HEK293T (cell line): ENCODE data around the gene RNLS.

Experiments
- CTCF ChIA-PET: fragments of 350-600 bp; formaldehyde crosslinking; extraction: SDS; loops from one replicate; lab custom pipeline; 2021; ENCODE audit warnings: antibody characterized with exemption, inconsistent platforms; lab: Yijun Ruan, JAX
- POLR2A ChIA-PET: fragments of 350-600 bp; formaldehyde crosslinking; extraction: SDS; loops from one replicate; lab custom pipeline; 2020; ENCODE audit warnings: antibody characterized with exemption, inconsistent platforms; lab: Yijun Ruan, JAX
- DNase-seq: peaks from one replicate; pipeline ENCODE4 v3.0.0; 2012; ENCODE audit warnings: mixed read lengths; ENCODE audit errors: extremely low spot score
- ARNT ChIP-seq: fragments of 450-650 bp; IDR thresholded peaks from 2 replicates; pipeline ENCODE4 v1.6.1; 2017; ENCODE audit warnings: mild to moderate bottlenecking
- BHLHE40 ChIP-seq: fragments of 450-650 bp; IDR thresholded peaks from 2 replicates; pipeline ENCODE4 v1.6.1; 2016; ENCODE audit warnings: mild to moderate bottlenecking, moderate library complexity, borderline replicate concordance
- CTBP1 ChIP-seq: fragments of 450-650 bp; IDR thresholded peaks from 2 replicates; pipeline ENCODE4 v1.6.1; 2016; ENCODE audit warnings: borderline replicate concordance
- ELF4 ChIP-seq: fragments of 450-650 bp; IDR thresholded peaks from 2 replicates; pipeline ENCODE4 v1.6.1; 2017; ENCODE audit warnings: antibody characterized with exemption
- FOXA1 ChIP-seq: fragments of 450-650 bp; IDR thresholded peaks from 2 replicates; pipeline ENCODE4 v1.6.1; 2016; ENCODE audit warnings: mild to moderate bottlenecking
- FOXK2 ChIP-seq: fragments of 450-650 bp; IDR thresholded peaks from 2 replicates; pipeline ENCODE4 v1.6.1; 2016; ENCODE audit warnings: mild to moderate bottlenecking
- FOXM1 ChIP-seq: fragments of 450-650 bp; IDR thresholded peaks from 2 replicates; pipeline ENCODE4 v1.6.1; 2017; ENCODE audit warnings: mild to moderate bottlenecking, borderline replicate concordance
- HDGF ChIP-seq: fragments of 450-650 bp; IDR thresholded peaks from 2 replicates; pipeline ENCODE4 v1.6.1; 2017; ENCODE audit warnings: antibody characterized with exemption, borderline replicate concordance
- L3MBTL2 ChIP-seq: fragments of 450-650 bp; conservative IDR thresholded peaks from 2 replicates; pipeline ENCODE4 v1.6.1; 2016; ENCODE audit warnings: mild to moderate bottlenecking
- LEF1 ChIP-seq: fragments of 450-650 bp; IDR thresholded peaks from 2 replicates; pipeline ENCODE4 v1.6.1; 2017; ENCODE audit warnings: mild to moderate bottlenecking, borderline replicate concordance
- NFRKB ChIP-seq: fragments of 450-650 bp; IDR thresholded peaks from 2 replicates; pipeline ENCODE4 v1.6.1; 2016; ENCODE audit warnings: mild to moderate bottlenecking, moderate library complexity
- SP1 ChIP-seq: fragments of 450-650 bp; IDR thresholded peaks from 2 replicates; pipeline ENCODE4 v1.6.1; 2017
- SUZ12 ChIP-seq: fragments of 450-650 bp; IDR thresholded peaks from 2 replicates; pipeline ENCODE4 v1.6.1; 2016; ENCODE audit warnings: mild to moderate bottlenecking
- TARDBP ChIP-seq: fragments of 450-650 bp; IDR thresholded peaks from 2 replicates; pipeline ENCODE4 v1.6.1; 2016
- ZNF384 ChIP-seq: fragments of 450-650 bp; IDR thresholded peaks from 2 replicates; pipeline ENCODE4 v1.6.1; 2016
- TF ChIP-seq, protein P1 (sequence below): fragments of 450-650 bp; IDR thresholded peaks from 2 replicates; pipeline ENCODE4 v1.6.1; 2016

RNLS gene

DNA sequence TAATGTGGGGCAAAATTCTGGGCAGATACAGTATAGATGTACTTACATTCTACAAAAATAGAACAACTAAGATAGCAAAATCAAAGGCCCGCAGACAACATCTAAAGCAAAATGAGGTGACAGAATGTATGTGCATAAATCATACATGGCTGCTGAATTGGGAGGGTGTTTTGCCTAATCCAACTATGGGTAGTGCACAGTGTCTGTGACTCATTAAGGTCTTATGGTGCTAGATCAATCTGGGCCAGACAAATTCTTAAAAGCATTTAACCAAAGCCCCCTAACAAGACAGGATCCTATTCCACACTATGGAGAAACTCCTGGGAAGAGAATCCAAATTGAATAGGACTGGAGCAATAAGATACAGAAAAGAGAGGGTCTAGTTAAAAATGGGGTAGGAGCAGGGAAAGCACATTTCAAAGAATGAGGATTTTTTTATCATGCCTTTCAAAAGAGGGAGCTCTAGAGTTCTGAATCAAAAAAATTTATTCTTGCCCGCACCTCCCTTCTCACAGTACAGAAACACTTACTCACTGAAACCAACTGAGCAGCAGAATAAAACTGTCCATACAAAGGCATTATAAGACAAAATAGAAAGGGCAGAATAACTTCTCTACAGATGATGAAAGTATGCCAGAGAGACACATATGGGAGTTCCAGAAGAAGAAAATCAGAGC, 181.3 kb downstream of the RNLS start:
- no peak for DNase-seq
- ChIA-PET CTCF (interaction anchor here (0.6 to 0.7 kb wide), 2 partner anchors 349 to 423 kb away, joined by 3 to 4 read pairs; no protein-coding TSS in a partner anchor), POLR2A (no interaction called here)

DNA sequence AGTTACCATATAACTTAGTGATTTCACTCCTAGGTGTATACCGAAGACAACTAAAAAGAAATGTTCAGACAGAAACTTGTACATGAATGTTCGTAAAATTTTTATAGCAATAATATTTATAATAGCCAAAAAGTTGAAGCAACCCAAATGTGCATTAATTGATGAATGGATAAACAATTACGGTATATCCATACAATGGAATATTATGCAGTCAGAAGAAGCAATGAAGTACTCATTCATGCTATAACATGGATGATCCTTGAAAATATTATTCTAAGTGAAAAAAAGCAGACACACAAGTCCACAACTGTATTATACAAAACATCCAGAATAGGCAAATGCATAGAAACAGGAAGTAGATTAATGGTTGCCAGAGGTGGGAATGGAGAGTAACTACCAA, 183.9 kb downstream of the RNLS start:
- CTCF ChIA-PET, result no interaction called here
- no peak for TF ChIP-seq FOXM1
- TF ChIP-seq SUZ12, result no peak
- TF ChIP-seq ARNT, result no peak
- TF ChIP-seq FOXA1, result no peak
- TF ChIP-seq L3MBTL2, result no peak
- no peak for TF ChIP-seq TARDBP
- no peak for TF ChIP-seq HDGF
- TF ChIP-seq ELF4, result no peak
- no peak for TF ChIP-seq FOXK2
- DNase-seq, result no peak
- POLR2A ChIA-PET, result no interaction called here

More for the DNA sequence above, 181.3 kb downstream of the RNLS start:
- TF ChIP-seq ARNT (no peak), FOXA1 (no peak), L3MBTL2 (no peak), CTBP1 (no peak), ELF4 (no peak), FOXM1 (no peak), ZNF384 (no peak), SUZ12 (no peak)
- TF ChIP-seq, protein P1, sequence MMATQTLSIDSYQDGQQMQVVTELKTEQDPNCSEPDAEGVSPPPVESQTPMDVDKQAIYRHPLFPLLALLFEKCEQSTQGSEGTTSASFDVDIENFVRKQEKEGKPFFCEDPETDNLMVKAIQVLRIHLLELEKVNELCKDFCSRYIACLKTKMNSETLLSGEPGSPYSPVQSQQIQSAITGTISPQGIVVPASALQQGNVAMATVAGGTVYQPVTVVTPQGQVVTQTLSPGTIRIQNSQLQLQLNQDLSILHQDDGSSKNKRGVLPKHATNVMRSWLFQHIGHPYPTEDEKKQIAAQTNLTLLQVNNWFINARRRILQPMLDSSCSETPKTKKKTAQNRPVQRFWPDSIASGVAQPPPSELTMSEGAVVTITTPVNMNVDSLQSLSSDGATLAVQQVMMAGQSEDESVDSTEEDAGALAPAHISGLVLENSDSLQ, result no peak

DNA sequence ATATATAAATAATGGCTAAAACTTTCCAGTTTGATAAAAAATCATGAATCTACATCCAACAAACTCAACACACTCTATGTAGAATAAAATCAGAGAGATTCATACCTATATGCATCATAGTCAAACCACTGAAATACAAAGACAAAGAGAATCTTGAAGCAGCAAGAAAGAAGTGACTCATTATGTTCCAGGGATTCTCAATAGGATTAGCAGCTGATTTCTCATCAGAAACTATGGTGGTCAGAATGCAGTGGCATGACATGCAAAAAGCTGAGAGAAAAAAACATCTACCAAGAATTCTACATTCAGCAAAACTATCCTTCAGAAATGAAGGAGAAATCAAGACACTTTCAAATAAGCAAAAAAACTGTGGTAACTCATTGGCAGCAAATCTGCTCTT, 187.4 kb downstream of the RNLS start:
- CTCF ChIA-PET, result no interaction called here
- POLR2A ChIA-PET, result no interaction called here
- no peak for TF ChIP-seq FOXM1
- no peak for TF ChIP-seq L3MBTL2
- no peak for TF ChIP-seq ZNF384
- no peak for TF ChIP-seq FOXK2
- TF ChIP-seq BHLHE40, result no peak
- TF ChIP-seq SP1, result no peak
- no peak for DNase-seq

DNA sequence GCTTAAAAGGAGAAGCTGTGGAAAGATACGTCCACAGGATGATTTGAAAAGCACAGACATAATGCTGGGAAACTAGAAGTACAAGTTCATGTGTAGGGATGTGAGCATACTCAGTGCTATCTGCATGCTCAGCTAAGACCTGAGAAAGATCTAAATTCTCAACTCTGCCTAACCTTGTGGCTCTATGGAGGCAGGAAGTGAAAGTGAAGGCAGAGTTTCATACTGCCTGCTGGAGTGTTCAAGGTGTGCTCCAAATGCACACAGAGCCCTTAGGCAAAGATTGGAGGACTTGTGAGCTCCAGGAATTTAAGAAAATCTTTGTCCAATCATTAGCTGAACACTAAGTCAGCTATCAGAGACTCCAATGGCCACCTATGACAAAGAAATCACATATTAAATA, 190.9 kb downstream of the RNLS start:
- TF ChIP-seq CTBP1, result no peak
- TF ChIP-seq FOXK2, result no peak
- TF ChIP-seq NFRKB, result no peak
- no peak for TF ChIP-seq ZNF384
- TF ChIP-seq SUZ12, result no peak
- TF ChIP-seq HDGF, result no peak
- TF ChIP-seq, protein P1, result no peak
- TF ChIP-seq FOXA1, result no peak
- TF ChIP-seq FOXM1, result no peak
- no peak for TF ChIP-seq ARNT
- no peak for TF ChIP-seq BHLHE40
- CTCF ChIA-PET, result no interaction called here
- POLR2A ChIA-PET, result interaction anchor here (1.2 kb wide), 1 partner anchor 530 kb away, joined by 3 read pairs; no protein-coding TSS in a partner anchor
- no peak for DNase-seq

DNA sequence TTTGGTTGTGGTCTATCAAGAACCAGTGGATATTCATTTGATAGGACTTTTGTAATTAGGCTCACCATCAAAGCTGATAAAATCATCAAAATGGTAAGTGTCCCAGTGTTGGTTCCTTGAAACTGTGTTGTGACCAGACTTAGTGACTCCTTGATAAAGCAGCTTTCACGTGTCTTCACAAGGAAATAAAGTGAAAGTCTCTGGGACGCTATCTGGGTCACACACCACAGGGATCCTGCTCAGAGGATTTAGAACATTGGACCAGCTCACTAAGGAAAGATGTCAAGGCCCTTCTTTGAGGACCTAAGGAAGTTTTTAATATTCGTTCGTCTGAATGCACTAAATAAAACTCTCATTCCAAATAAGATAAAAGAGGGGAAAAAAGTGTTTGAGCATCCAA, 193.1 kb downstream of the RNLS start:
- DNase-seq, result no peak
- ChIA-PET POLR2A (no interaction called here), CTCF (interaction anchor here (1.0 to 2.8 kb wide), 9 partner anchors 12 to 572 kb away, joined by 3 to 9 read pairs (median 4); partner anchors contain the start of gene ATAD1)
- TF ChIP-seq TARDBP (no peak), NFRKB (no peak), ZNF384 (no peak), FOXK2 (no peak), FOXM1 (no peak), HDGF (no peak), SUZ12 (no peak), FOXA1 (no peak), SP1 (no peak), CTBP1 (no peak)
- TF ChIP-seq, protein P1, result no peak

DNA sequence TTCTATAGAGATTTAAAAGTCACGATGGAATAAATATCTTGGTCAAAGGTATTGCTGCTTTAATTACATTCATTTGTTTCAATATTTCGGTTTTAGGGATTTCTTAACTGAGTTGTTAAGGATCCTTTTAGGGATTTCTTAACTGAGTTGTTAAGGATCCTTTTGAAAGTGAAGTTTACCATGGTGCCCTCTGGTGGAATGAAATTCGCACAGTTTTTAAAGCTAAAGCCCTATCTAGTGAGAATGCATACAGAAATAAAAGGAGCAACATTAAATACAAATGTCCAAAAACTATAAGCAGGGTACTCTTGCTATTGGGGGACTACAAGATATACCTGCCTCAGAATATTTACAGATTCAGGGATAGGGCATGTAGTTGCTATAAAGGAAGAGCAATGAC, 193.7 kb downstream of the RNLS start:
- DNase-seq, result no peak

More for the DNA sequence above, 193.7 kb downstream of the RNLS start:
- POLR2A ChIA-PET, result interaction anchor here (1.7 kb wide), 1 partner anchor 527 kb away, joined by 6 read pairs; no protein-coding TSS in a partner anchor
- CTCF ChIA-PET, result interaction anchor here (0.7 to 2.8 kb wide), 15 partner anchors 10 to 571 kb away, joined by 3 to 9 read pairs (median 5); partner anchors contain the start of gene ATAD1
- TF ChIP-seq NFRKB (no peak), ARNT (no peak), FOXM1 (no peak), SP1 (no peak), CTBP1 (no peak), HDGF (no peak), SUZ12 (no peak), BHLHE40 (no peak), ELF4 (no peak), LEF1 (no peak), L3MBTL2 (no peak), FOXA1 (no peak), TARDBP (no peak)
- TF ChIP-seq, protein P1, result no peak
